ENCODE results near the gene SIGLEC9.
"Not testable (repeated sequence)": the region's sequence is repeated elsewhere in the genome, so short reads cannot be mapped to it uniquely, and the experiment has no call there.

SIGLEC9 gene

DNA sequence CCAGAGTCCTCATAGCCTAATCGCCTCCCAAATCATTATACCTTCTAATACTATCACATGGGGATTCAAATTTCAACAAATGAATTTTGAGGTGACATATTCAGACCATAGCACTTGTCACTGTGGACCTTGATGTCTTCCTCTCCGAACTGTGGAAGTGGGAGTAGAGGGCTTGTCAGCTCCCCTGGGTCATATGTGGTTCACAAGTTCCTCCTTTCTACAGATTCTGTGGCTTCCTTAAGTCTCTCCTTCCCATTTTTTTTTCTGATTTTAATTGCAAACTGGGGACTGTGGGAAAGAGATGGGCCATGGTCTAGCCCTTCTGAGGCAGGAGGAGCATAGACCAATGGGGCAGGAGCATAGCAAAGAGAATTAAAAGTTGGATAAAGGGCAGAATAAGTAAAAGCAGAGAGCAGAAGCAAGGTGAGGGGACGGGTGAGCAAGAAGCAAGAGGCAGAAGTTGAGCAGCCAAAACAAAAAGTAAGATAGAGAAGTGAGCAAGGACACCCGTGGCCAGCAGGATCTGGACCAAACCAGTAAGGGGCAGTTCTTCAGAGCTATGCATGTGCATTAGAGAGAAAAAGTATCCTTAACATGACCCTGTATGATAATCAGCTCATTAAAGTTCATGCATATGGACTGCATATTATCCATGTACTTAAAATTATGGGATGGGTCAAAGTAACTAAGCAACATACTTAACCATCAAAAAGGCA lies 14.8 kb downstream of the SIGLEC9 start:
- no peak for FAIRE-seq
- DNase-seq (ENCODE audit: insufficient read length): no peak
- TF ChIP-seq TAF1 (IDR thresholded peaks at IDR 0.05; ENCODE audit: borderline replicate concordance, low read depth, low read length) (no peak), POLR2A (IDR thresholded peaks at IDR 0.05; ENCODE audit: low read depth, low read length) (no peak), POLR2AphosphoS5 (IDR thresholded peaks at IDR 0.05; ENCODE audit: low read depth, low read length) (no peak)

DNA sequence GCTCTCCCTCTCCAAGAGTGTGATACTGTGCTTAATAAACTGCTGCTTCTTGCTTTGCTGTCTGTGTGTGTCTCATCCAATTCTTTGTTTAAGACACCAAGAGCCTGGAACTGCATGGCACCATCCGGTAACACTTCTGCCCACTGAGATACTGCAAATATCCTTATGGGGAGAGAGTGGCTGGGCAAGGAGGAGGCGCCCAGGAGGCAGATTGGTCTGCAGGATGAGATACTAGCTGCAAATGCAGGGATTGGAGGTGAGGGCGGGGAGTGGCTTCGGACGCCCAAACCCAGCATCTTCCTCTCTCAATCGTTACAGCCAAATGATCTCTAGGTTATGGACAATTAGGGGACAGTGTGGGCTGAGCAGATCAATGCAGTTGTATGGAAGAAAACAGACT lies 15.7 kb downstream of the SIGLEC9 start:
- TF ChIP-seq TAF1 (IDR thresholded peaks at IDR 0.05; ENCODE audit: borderline replicate concordance, low read depth, low read length) (no peak), POLR2AphosphoS5 (IDR thresholded peaks at IDR 0.05; ENCODE audit: low read depth, low read length) (no peak), POLR2A (IDR thresholded peaks at IDR 0.05; ENCODE audit: low read depth, low read length) (no peak)
- no peak for DNase-seq (ENCODE audit: insufficient read length)
- FAIRE-seq: no peak

DNA sequence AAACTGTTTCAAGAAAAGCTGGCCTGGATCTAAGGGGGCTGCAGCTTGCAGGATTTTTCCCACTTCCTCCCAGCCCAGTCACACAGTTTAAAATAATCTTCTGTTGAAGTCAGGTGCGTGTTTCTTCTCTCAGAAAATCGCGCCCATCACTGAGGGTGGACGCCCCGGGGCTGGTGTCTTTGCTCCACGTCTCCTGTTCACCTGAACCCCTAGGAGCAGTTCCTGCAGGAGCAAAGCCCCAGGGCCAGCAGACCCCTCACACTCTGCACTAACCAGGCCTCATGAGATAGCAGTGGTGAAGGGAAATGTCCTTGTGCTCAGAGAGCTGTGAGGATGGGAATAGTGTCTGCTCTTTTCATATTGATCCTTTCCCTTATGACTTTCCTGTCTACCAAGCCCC lies 16.5 kb downstream of the SIGLEC9 start:
- TF ChIP-seq TAF1 (IDR thresholded peaks at IDR 0.05; ENCODE audit: borderline replicate concordance, low read depth, low read length) (no peak), POLR2AphosphoS5 (IDR thresholded peaks at IDR 0.05; ENCODE audit: low read depth, low read length) (no peak), POLR2A (IDR thresholded peaks at IDR 0.05; ENCODE audit: low read depth, low read length) (no peak)
- DNase-seq (ENCODE audit: insufficient read length) (no peak), FAIRE-seq (no peak)

DNA sequence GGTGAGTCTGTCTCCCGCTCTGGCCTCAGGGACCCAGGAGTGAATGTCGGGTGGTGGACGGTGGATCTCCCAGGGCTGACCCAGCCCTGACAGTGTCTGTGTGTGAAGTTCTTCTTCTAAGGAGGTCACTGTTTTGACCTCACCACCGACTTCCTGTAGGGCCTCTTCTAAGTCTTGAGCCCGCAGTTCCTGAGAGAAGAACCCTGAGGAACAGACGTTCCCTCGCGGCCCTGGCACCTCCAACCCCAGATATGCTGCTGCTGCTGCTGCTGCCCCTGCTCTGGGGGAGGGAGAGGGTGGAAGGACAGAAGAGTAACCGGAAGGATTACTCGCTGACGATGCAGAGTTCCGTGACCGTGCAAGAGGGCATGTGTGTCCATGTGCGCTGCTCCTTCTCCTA lies 17.4 kb downstream of the SIGLEC9 start, which contains the start of gene SIGLEC7:
Gene SIGLEC7, plus strand, starts transcription at position 183 of the 400 bp plus-strand sequence. Its CDS starts 69 bp downstream, at position 252.
- no peak for DNase-seq (ENCODE audit: insufficient read length)
- no peak for FAIRE-seq
- TF ChIP-seq TAF1 (IDR thresholded peaks at IDR 0.05; ENCODE audit: borderline replicate concordance, low read depth, low read length): no peak
- no peak for TF ChIP-seq POLR2AphosphoS5 (IDR thresholded peaks at IDR 0.05; ENCODE audit: low read depth, low read length)

DNA sequence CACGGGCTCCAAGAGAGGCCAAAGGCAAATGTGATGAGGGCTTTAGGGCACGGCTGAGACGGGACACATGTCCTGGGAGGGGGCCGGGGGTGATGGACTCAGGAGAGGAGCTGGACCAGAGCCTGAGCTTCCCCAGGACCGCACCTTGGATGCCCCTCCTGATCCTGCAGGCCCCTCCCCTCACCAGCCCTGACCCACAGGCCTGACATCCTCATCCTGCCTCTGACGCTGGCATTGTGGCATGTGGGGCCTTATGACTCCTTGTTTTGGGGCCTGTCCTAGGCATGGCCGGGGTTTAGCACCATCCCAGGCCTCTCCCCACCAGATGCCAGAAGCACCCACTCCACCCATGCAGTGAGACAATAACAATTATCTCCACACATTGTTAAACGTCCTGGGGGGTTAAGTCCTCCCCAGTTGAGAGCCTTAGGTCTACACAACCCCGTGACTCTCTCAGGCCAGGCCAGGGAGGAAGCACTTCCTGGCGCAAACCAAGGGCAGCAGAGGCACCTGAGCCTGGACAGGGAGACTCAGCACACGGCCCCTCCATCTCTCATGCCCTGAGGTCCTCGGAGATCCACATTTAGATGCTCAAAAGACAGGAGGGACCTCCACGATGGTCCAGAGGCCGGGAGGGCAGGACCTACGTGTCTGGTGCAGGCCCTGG lies 18.2 kb downstream of the SIGLEC9 start:
- FAIRE-seq; DNase-seq (ENCODE audit: insufficient read length): not testable (repeated sequence)

DNA sequence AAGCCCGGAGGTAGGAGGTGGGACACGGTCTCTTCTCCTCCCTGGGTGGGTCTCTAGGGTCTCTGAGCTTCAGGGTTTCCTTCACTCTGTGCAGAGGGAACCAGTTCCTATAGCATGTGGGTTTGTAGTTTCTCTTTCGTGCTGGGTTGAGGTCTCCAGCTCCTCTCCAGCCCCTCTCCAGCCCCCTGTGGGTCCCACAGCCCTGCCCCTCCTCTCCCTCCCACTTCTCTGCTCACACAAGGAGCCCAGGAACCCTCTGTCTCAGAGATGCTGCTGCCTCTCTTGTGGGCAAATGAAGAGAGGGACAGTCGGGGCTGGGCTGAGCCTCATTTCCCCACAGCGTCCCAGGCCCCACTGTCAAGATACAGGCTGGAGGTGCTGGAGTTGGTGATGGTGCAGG lies 18.8 kb downstream of the SIGLEC9 start:
- DNase-seq (ENCODE audit: insufficient read length): no peak
- FAIRE-seq: no peak
- TF ChIP-seq POLR2A (IDR thresholded peaks at IDR 0.05; ENCODE audit: low read depth, low read length) (no peak), POLR2AphosphoS5 (IDR thresholded peaks at IDR 0.05; ENCODE audit: low read depth, low read length) (no peak), TAF1 (IDR thresholded peaks at IDR 0.05; ENCODE audit: borderline replicate concordance, low read depth, low read length) (no peak)

DNA sequence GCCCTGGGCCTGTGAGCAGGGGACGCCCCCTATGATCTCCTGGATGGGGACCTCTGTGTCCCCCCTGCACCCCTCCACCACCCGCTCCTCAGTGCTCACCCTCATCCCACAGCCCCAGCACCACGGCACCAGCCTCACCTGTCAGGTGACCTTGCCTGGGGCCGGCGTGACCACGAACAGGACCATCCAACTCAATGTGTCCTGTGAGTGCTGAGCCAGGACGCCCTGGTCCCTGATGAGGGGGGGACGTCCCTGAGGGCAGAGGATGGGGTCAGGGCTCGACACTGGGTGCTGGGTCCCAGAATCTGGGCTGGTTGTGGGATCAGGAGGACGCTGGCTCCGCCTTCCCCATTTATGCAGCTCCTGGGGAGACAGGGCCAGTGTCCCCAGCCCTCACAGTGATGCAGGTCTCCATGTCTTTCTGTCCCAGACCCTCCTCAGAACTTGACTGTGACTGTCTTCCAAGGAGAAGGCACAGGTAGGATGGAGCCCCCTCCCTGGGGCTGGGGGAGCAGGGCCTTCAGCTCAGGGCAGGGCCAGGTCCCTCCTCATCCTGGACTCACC lies 19.9 kb downstream of the SIGLEC9 start:
- DNase-seq (ENCODE audit: insufficient read length) (no peak), FAIRE-seq (no peak)
- TF ChIP-seq POLR2AphosphoS5 (IDR thresholded peaks at IDR 0.05; ENCODE audit: low read depth, low read length) (no peak), POLR2A (IDR thresholded peaks at IDR 0.05; ENCODE audit: low read depth, low read length) (no peak), TAF1 (IDR thresholded peaks at IDR 0.05; ENCODE audit: borderline replicate concordance, low read depth, low read length) (no peak)

DNA sequence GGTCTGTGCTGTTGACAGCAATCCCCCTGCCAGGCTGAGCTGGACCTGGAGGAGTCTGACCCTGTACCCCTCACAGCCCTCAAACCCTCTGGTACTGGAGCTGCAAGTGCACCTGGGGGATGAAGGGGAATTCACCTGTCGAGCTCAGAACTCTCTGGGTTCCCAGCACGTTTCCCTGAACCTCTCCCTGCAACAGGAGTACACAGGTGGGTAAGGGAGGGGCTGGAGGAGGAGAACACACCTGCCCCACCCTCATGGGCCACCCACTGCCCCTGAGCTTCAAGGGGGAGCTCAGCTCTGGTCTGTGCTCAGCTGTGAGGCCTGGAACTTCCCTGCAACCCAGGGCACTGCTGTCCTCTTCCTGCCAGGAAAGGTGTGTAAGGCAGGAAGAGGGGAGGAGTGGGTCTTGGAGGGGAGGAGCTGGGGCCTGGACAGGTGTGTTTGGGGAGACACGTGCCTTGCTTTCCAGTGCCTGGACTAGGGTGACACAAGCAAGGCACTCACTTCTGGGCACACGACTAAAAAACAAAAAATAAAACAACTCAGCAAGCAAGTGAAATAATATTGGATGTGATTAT lies 21.3 kb downstream of the SIGLEC9 start:
- FAIRE-seq: no peak
- TF ChIP-seq POLR2A (IDR thresholded peaks at IDR 0.05; ENCODE audit: low read depth, low read length): no peak
- TF ChIP-seq POLR2AphosphoS5 (IDR thresholded peaks at IDR 0.05; ENCODE audit: low read depth, low read length): no peak
- no peak for TF ChIP-seq TAF1 (IDR thresholded peaks at IDR 0.05; ENCODE audit: borderline replicate concordance, low read depth, low read length)
- DNase-seq (ENCODE audit: insufficient read length): no peak

DNA sequence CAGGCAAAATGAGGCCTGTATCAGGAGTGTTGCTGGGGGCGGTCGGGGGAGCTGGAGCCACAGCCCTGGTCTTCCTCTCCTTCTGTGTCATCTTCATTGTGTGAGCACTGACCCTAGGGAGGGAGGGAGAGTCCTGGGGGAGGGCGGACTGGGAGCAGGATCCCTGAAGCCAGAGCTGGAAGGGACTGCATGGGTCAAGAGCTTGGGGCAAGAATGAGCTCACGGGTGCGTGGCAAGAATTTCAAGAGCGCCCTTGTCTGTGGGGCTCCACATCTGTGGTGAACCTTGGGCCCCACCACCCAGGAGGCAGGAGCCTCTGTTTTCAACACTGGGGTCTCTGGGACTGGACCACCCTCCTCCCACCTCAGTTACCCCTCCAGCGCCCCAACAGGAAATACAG lies 22.0 kb downstream of the SIGLEC9 start:
- DNase-seq (ENCODE audit: insufficient read length) (no peak), FAIRE-seq (no peak)
- TF ChIP-seq POLR2AphosphoS5 (IDR thresholded peaks at IDR 0.05; ENCODE audit: low read depth, low read length) (no peak), TAF1 (IDR thresholded peaks at IDR 0.05; ENCODE audit: borderline replicate concordance, low read depth, low read length) (no peak), POLR2A (IDR thresholded peaks at IDR 0.05; ENCODE audit: low read depth, low read length) (no peak)

DNA sequence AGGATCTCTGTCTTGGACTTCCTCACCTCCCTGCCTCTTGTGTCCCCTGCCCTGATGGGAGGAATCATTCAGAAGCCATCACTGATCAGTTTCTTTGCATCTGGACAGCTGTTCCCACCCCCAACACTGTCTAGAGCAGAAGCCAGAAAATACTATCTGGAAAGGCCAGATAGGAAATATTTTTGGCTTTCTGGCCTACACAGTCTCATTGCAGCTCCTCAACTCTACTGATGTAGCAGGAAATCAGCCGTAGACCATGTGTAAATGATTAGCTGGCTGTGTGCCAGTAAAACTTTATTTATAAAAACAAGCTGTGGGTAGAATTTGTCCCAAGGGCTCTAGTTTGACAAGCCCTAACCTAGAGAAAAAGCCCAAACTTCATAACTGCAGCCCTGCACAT lies 23.0 kb downstream of the SIGLEC9 start:
- no peak for TF ChIP-seq POLR2AphosphoS5 (IDR thresholded peaks at IDR 0.05; ENCODE audit: low read depth, low read length)
- TF ChIP-seq POLR2A (IDR thresholded peaks at IDR 0.05; ENCODE audit: low read depth, low read length): no peak
- no peak for TF ChIP-seq TAF1 (IDR thresholded peaks at IDR 0.05; ENCODE audit: borderline replicate concordance, low read depth, low read length)
- DNase-seq (ENCODE audit: insufficient read length) (no peak), FAIRE-seq (no peak)

DNA sequence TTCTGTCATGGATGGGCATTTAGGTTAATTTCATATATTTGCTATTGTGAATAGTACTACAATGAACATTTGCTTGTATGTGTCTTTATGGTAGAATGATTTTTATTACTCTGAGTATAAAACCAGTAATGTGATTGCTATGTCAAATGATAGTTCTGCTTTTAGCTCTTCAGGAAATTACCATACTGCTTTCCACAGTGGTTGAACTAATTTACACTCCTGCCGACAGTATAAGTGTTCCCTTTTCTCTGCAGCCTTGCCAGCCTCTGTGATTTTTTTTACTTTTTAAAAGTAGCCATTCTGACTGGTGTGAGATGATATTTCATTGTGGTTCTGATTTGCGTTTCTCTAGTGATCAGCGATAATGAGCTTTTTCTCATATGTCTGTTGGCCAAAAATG lies 23.9 kb downstream of the SIGLEC9 start:
- TF ChIP-seq POLR2A (IDR thresholded peaks at IDR 0.05; ENCODE audit: low read depth, low read length) (no peak), POLR2AphosphoS5 (IDR thresholded peaks at IDR 0.05; ENCODE audit: low read depth, low read length) (no peak), TAF1 (IDR thresholded peaks at IDR 0.05; ENCODE audit: borderline replicate concordance, low read depth, low read length) (no peak)
- FAIRE-seq: no peak
- DNase-seq (ENCODE audit: insufficient read length): no peak

DNA sequence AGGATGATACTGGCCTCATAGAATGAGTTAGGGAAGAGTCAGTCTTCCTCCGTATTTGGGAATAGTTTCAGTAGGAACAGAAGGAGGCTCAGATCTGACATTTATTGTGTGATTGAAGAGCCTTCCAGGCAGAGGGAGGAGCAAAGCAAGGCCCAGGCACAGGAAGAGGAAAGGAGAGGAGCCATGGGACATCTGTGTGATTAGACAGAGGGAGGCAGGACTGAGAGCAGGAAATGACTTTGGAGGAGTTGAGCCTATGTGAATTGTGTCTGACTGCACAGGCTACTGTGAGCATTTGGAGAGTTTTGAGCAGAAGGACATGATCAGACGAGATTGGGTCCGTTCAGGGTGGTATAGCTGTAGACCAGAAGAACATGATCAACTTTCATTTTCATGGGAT lies 25.9 kb downstream of the SIGLEC9 start:
- FAIRE-seq (no peak), DNase-seq (ENCODE audit: insufficient read length) (no peak)
- no peak for TF ChIP-seq TAF1 (IDR thresholded peaks at IDR 0.05; ENCODE audit: borderline replicate concordance, low read depth, low read length)
- no peak for TF ChIP-seq POLR2AphosphoS5 (IDR thresholded peaks at IDR 0.05; ENCODE audit: low read depth, low read length)
- TF ChIP-seq POLR2A (IDR thresholded peaks at IDR 0.05; ENCODE audit: low read depth, low read length): no peak

Data from GM12892 (cell line).